GM11168 (cell line): ENCODE results near the gene SPATA21.

Experiments
- in situ Hi-C: fragments of 300-500 bp; cut with MboI; formaldehyde crosslinking; loops from one replicate; pipeline ENCODE4 v1.12.0; 2022; ENCODE audit warnings: low sequenced_read_pairs; ENCODE audit not compliant: unreplicated experiment

Gene SPATA21

DNA sequence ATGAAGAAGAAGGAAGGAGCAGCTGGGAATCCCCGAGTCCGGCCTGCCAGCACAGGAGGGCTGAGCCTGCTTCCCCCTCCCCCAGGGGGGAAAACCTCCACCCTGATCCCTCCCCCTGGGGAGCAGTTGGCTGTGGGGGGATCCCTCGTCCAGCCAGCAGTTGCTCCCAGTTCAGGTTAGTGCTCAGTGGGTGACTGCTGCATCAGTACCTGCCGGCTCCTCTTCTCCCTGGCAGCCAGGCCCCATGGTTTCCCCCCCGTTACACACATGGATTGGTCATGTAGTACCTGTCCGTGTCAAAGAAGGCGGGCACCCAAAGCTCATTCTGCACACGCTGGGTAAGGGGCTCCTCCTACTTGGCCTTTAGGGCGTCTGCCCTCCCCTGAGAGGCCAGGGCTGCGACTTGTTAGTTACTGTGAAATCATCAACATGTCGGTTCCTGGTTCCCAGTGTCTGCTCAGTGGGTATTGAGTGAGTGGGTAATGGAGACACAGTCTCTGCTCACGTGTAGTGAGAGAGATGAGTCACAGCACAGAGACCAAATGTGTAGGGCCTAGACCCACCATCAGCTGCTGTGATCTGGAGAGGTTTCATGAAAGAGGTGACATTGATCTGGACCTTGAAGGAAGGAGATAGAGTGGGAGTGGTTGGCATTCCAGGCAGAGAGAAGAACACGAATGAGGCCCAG, 14.8 kb upstream of the SPATA21 start:
- in situ Hi-C loops: no loop called here

DNA sequence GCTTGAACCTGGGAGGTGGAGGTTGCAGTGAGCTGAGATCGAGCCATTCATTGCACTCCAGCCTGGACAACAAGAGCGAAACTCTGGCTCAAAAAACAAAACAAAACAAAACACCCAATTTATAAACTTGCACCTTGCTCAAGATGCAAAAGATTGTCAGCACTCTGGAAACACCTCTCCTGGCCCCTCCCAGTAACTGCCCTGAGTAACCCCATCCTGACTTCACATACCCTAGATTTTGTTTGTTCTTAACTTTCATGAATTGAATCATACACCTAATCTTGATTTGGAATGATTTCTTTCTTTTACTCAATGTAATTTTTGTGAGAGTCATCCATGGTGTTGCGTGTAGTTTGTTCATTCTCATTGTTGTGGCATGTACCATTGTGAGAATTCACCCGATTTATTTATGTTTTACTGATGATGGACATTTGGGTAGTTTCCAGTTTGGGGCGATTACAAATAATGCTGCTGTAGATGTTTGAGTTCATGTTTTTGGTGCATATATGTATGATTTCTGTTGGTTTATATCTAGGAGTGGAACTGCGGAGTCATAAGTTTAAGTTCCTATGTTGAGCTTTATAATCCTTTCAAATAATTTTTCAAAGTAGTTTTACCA, 13.7 kb upstream of the SPATA21 start:
- in situ Hi-C loops: no loop called here

- in situ Hi-C loops: no loop called here
Measured at GRCh38 chr1:16449666-16450065, 12.4 kb upstream of the SPATA21 start.

DNA sequence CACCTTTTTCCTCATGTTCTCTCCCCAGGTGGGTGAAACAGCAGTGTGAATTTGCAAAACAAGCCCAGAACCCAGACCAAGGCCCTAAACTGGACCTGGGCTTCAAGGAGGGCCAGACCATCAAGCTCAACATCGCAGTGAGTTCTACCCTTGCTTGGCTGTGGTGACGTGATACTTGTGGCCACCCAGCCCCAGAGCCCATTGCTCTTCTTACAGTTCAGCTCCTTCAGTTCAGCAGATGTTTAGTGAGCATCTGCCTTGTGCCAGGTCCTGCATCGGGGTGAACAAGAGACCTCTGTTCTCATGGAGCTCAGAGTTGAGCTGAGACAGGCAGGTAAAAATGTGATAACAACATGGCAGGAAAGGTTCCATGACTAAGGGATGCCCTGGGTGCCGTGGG, 11.8 kb upstream of the SPATA21 start:
- in situ Hi-C loops: no loop called here

DNA sequence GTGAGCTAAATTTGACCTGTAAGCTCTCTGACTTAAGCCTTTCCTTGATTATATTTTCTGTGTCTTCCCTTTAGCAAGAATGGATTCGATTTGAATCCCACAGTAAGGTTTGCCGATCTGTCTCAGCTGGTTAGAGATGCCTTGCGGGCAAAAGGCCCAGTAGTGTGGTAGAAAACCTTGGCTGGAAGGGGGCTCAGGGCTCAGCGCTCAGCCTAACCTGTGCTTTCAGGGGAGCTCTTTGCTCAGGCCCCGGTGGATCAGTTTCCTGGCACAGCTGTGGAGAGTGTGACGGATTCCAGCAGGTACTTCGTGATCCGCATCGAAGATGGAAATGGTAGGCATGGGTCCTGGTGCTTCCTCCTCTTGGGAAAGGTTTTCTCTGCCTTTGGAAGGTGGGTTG, 10.4 kb upstream of the SPATA21 start:
- in situ Hi-C loops: no loop called here

DNA sequence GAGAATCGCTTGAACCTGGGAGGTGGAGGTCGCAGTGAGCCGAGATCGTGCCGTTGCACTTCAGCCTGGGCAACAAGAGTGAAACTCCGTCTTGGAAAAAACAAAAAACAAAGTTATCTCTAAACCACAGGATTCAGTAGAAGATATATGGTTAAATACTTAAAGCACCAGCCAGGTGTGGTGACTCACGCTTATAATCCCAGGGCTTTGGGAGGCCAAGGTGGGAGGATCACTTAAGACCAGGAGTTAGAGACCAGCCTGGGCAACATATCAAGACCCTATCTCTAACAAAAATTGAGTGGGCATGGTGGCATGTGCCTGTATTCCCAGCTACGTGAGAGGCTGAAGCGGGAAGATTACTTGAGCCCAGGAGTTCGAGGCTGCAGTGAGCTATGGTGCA, 8.9 kb upstream of the SPATA21 start:
- in situ Hi-C loops: no loop called here

DNA sequence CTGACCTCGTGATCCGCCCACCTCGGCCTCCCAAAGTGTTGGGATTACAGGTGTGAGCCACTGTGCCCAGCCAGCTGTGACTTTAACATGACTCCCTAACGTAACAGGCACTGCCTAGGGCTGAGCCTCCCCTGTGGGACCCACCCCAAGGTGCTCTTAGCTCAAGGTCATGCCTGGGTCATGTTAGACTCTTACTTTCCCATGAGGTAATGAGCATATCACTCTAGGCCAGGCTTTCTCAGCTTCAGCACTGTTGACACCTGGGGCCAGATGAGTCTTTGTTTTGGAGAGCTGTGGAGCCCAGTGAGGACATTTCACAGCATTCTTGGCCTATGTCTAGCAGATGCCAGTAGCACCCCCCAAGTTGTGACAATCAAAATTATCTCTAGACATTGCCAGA, 7.8 kb upstream of the SPATA21 start:
- in situ Hi-C loops: no loop called here

- in situ Hi-C loops: no loop called here
Measured at GRCh38 chr1:16443975-16444770, 6.9 kb upstream of the SPATA21 start.

DNA sequence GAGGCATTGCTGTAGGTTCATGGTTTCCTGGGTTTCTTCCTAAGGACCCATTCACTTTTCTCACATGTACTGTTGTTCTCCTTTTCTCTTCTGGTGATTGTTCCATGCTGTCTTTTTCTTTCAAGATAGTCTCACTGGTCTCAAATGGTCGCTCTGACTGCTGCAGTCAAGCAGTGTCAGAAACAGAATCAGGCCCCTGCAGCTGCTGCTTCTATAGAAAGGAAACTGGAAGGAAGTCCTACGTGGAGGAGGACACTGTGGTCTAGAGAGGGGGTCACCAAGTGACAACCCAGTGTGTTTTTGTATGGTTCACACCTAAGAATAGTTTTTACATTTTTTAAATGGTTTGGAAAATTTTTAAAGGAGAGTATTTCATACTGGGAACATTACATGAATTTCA, 5.7 kb upstream of the SPATA21 start:
- in situ Hi-C loops: no loop called here

DNA sequence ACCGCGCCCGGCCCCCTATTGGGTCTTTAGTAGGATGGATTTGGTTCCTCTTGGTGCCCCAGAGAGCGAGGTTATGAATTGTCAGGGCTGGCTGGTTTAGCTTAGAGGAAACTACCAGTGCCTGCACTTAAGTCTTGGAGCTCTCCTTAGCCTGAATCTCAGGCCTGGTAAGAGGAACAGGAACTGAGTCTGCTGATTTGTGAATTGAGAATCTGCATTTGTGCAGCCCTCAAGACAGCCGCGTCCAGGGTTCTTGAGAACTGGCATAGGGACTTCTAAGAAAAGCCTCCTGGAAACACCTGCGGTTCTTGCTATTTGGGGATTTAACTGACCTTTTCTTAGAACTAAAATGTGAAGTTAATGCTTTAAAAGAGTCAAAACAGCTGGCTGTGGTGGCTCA, 5.0 kb upstream of the SPATA21 start:
- in situ Hi-C loops: no loop called here

DNA sequence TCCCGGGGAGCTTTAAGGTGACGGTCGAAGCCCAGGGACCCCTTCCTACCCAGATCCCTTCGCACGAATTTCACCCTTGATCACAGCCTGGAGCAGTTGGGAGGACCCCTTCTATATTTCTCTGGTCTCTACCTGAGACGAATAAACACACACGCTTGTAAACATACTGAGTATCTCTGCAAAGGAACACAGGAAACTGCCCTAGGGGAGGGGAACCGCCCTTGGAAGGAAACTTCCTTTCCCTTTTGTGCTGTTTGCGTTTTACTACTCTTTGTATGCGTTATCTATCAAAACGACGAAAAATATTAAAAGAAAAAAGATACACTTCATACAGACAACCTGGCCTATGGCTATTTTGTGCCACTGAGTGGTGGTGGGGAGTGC, 4.0 kb upstream of the SPATA21 start:
- in situ Hi-C loops: no loop called here

GRCh38 chr1:16440470-16441281, 3.5 kb upstream of the SPATA21 start, which contains the start of gene NECAP2:
TSS of gene NECAP2 (plus strand) at chr1:16440724. CDS start at chr1:16440762, 38 bp downstream.
- in situ Hi-C loops: no loop called here

- in situ Hi-C loops: no loop called here
Measured at GRCh38 chr1:16440131-16440469, 2.9 kb upstream of the SPATA21 start.

DNA sequence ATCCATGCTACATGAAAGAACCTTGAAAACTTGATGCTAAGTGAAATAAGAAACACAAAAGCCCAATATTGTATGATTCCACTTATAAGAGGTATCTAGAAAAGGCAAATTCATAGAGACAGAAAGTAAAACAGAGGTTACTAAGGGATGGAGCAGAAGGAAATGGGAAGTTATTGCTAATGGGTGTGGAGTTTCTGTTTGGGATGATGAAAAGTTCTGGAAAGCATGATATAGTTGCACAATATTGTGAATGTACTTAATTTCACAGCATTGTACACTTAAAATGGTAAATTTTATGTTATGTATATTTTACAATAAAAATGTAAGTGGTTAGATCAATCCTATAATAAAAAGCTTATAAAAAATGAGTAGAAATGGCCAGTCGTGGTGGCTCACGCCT, 1.7 kb upstream of the SPATA21 start:
- in situ Hi-C loops: no loop called here

- in situ Hi-C loops: no loop called here
Measured at GRCh38 chr1:16438516-16438915, 1.3 kb upstream of the SPATA21 start.

DNA sequence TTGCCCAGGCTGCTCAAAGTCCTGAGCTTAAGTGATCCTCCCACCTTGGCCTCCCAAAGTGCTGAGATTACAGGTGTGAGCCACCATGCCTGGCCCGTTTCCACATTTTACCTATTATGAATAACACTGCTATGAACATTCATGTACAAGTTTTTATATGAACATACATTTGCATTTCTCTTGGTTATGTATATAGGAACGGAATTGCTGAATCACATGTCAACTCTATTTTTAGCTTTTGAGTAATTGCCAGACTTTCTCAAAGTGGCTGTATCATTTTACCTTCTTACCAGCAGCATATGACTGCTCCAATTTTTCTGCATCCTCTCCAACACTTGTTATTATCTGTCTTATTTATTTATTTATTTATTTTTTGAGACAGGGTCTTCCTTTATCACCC, 2.7 kb downstream of the SPATA21 start:
- in situ Hi-C loops: no loop called here

DNA sequence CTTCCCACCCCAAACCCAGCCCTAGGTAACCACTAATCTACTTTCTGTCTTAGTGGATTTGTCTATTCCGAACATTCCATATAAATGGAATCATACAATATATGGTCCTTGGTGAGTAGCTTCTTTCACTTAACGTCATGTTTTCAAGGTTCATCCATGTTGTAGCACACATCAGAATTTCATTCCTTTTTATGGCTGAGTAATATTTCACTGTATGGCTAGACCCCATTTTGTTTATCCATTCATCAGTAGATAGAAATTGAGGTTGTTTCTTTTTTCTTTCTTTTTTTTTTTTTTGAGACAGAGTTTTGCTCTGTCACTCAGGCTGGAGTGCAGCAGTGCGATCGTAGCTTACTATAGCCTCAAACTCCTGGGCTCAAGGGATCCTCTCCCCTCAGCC, 3.2 kb downstream of the SPATA21 start:
- in situ Hi-C loops: no loop called here

DNA sequence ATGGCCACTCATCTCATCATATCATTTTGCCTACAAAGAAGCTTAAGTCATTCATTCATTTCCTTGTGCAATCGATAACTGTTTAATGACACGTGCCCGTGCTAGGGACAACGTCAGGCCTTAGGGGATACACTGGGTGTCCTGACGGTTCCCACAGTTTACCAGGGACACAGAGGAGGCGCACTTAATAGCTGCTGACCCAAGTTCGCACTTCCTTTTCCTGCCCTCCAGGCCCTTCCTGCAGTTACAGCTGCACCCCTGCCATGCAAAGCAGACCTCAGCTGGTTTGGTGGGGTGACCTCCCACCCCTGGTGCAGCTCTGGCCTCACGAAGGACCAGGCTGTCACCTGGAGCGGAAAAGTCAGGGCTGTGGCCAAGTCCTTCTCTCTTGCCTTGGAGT, 4.2 kb downstream of the SPATA21 start:
- in situ Hi-C loops: no loop called here

GRCh38 chr1:16430606-16431005, 6.6 kb downstream of the SPATA21 start:
- in situ Hi-C loops: no loop called here

GRCh38 chr1:16425125-16426025, 11.8 kb downstream of the SPATA21 start:
- in situ Hi-C loops: no loop called here
